ENCODE data around the gene GADD45GIP1. TPM values are rescaled to one million over a fixed set of nuclear protein-coding genes. Genes with fewer than 3 reads are reported as not detected.
"Not testable (repeated sequence)": the region's sequence is repeated elsewhere in the genome, so short reads cannot be mapped to it uniquely, and the experiment has no call there.

Gene GADD45GIP1
- polyA plus RNA-seq, 1 of the 3 experiments (the other 2 are of a cell fraction), result 91.8 TPM

DNA sequence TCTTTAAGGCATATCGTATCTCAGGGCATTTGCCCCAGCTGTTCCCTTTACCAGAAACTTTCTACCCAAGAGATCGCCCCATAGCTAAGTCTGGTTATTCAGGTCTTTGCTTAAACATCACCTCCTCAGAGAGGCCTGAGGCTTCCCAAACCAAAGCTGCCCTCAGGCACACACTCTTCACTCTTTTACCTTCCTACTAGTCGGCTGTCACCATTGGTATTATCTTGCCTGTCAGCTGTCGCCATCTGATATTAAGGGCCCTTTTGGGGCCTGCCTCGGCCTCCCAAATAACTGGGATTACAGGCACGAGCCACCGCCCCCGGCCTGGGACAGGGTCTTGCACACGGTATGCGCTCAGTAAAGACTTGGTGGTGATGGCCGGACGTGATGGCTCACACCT, 1.0 kb downstream of the GADD45GIP1 start:
- Histone ChIP-seq H3F3A (replicated peaks; ENCODE audit: insufficient read depth) (peaks cover 60% of the 10 kb centered on the region), H4K20me1 (ENCODE audit: insufficient read depth) (peaks cover 5% of the 10 kb centered on the region; the same call in 1 of the 2 replicates), H3K4me3 (ENCODE audit: low read depth in 2 of 2, low read length in 1 of 2) (peak overlapping the region; percentile 70 to 71), H3K9me2 (no peaks in the 10 kb centered on the region), H2AFZ (ENCODE audit: low read depth) (no peak overlapping the region), H3K27me3 (ENCODE audit: insufficient read depth) (no peaks in the 10 kb centered on the region), H3K4me2 (peak overlapping the region; percentile 96), H3K9me3 (no peaks in the 10 kb centered on the region), H3K36me3 (replicated peaks in 1 of 2; ENCODE audit: control insufficient read depth in 1 of 2, insufficient read depth in 2 of 2, low read length in 1 of 2) (peaks cover 0 to 23% of the 10 kb centered on the region in 2 experiments), H3K27ac (ENCODE audit: low read depth in 2 of 2, low read length in 1 of 2) (peak overlapping the region; percentile 2 to 97; a peak in 3 of 4 replicates), H3K79me2 (ENCODE audit: insufficient read depth) (peaks cover 54% of the 10 kb centered on the region), H3K9ac (peak overlapping the region; percentile 89), H3K4me1 (ENCODE audit: control insufficient read depth in 1 of 2, insufficient read depth in 2 of 2, low read depth in 1 of 2, low read length in 1 of 2) (peaks cover 32 to 39% of the 10 kb centered on the region in 2 experiments)
- ChIA-PET POLR2A (interaction anchor here (1.6 kb wide), 1 partner anchor 9 kb away, joined by 5 read pairs; no protein-coding TSS in a partner anchor), CTCF (interaction anchor here (1.0 to 5.6 kb wide), 6 partner anchors 9 to 209 kb away, joined by 3 to 55 read pairs (median 5); partner anchors contain the start of gene DAND5)
- TF ChIP-seq JUND (IDR thresholded peaks at IDR 0.05) (no peak), TCF12 (IDR thresholded peaks at IDR 0.05) (no peak), SIN3A (IDR thresholded peaks at IDR 0.05; ENCODE audit: borderline replicate concordance, low read depth, low read length) (no peak), NFIC (IDR thresholded peaks at IDR 0.05; ENCODE audit: borderline replicate concordance) (no peak), TEAD4 (IDR thresholded peaks at IDR 0.05; ENCODE audit: borderline replicate concordance, insufficient read depth) (no peak)
- WGBS (ENCODE audit: low lambda C conversion rate), result 68% methylated on average over 9 of the region's 12 CpGs
- no peak for DNase-seq

DNA sequence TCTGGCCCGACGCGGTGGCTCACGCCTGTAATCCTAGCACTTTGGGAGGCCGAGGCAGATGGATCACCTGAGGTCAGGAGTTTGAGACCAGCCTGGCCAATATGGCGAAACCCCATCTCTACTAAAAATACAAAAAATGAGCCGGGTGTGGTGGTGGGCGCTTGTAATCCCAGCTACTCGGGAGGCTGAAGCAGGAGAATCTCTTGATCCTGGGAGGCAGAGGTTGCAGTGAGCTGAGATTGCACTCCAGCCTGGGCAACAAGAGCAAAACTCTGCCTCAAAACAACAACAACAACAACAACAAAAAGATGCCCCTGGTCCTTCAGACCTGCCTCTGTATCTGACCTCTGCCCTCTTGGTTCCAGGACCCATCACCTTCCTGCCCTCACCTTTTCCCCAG, 1.4 kb downstream of the GADD45GIP1 start:
- peaks cover 58% of the 10 kb centered on the region for H3K79me2 ChIP-seq (ENCODE audit: insufficient read depth)
- ChIA-PET POLR2A (interaction anchor here (1.6 kb wide), 1 partner anchor 10 kb away, joined by 5 read pairs; no protein-coding TSS in a partner anchor), CTCF (interaction anchor here (0.8 to 5.6 kb wide), 5 partner anchors 8 to 139 kb away, joined by 3 to 55 read pairs (median 5); no protein-coding TSS in a partner anchor)

DNA sequence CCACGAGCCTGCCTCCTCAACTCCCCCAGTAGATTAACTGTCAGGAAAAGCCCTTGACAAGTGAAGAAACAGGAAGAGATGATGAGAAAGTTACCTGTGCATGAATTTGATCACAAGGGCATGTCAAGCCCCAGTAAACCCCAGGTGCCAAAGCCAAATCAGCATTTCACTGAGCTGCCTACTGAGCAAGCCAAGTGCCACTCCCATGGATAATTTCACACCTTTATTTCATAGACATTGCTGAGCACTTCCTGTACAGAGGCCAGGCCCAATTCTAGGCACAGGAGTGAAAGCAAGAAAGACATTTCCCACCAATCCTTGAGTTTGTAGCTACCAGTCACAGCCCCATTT, 2.4 kb downstream of the GADD45GIP1 start:
- peak overlapping the region; percentile 96 for H3K4me2 ChIP-seq
- POLR2A ChIA-PET, result interaction anchor here (1.1 to 1.5 kb wide), 5 partner anchors 8 to 198 kb away, joined by 3 to 9 read pairs (median 3); partner anchors contain the start of gene CALR
- H3K4me3 ChIP-seq (ENCODE audit: low read depth in 2 of 2, low read length in 1 of 2), result no peak overlapping the region

More for the DNA sequence above, 1.4 kb downstream of the GADD45GIP1 start:
- peaks cover 64% of the 10 kb centered on the region for H3F3A ChIP-seq (replicated peaks; ENCODE audit: insufficient read depth)
- peak overlapping the region; percentile 70 to 71 for H3K4me3 ChIP-seq (ENCODE audit: low read depth in 2 of 2, low read length in 1 of 2)
- not testable (repeated sequence) for H4K20me1 ChIP-seq (ENCODE audit: insufficient read depth); H2AFZ ChIP-seq (ENCODE audit: low read depth); H3K27me3 ChIP-seq (ENCODE audit: insufficient read depth); H3K9me2 ChIP-seq; H3K9me3 ChIP-seq; DNase-seq
- peaks cover 32 to 39% of the 10 kb centered on the region in 2 experiments for H3K4me1 ChIP-seq (ENCODE audit: control insufficient read depth in 1 of 2, insufficient read depth in 2 of 2, low read depth in 1 of 2, low read length in 1 of 2)
- WGBS (ENCODE audit: low lambda C conversion rate), result 89% methylated on average over 9 of the region's 9 CpGs
- peak overlapping the region; percentile 96 for H3K4me2 ChIP-seq
- peaks cover 0 to 26% of the 10 kb centered on the region in 2 experiments for H3K36me3 ChIP-seq (replicated peaks in 1 of 2; ENCODE audit: control insufficient read depth in 1 of 2, insufficient read depth in 2 of 2, low read length in 1 of 2)
- peak overlapping the region in 1 of 2 experiments; percentile 97; a peak in 2 of 4 replicates for H3K27ac ChIP-seq (ENCODE audit: low read depth in 2 of 2, low read length in 1 of 2)
- peak overlapping the region; percentile 89 for H3K9ac ChIP-seq

More for the DNA sequence above, 2.4 kb downstream of the GADD45GIP1 start:
- H3K9me3 ChIP-seq, result no peaks in the 10 kb centered on the region
- no peaks in the 10 kb centered on the region for H3K27me3 ChIP-seq (ENCODE audit: insufficient read depth)
- 42% methylated on average over 1 of the region's 1 CpG for WGBS (ENCODE audit: low lambda C conversion rate)
- TF ChIP-seq RAD21 (IDR thresholded peaks at IDR 0.05; ENCODE audit: low read length), result no peak
- no peak overlapping the region for H2AFZ ChIP-seq (ENCODE audit: low read depth)
- DNase-seq, result no peak
- H3F3A ChIP-seq (replicated peaks; ENCODE audit: insufficient read depth), result peaks cover 72% of the 10 kb centered on the region
- peak overlapping the region; percentile 93 to 97 for H3K27ac ChIP-seq (ENCODE audit: low read depth in 2 of 2, low read length in 1 of 2)
- H4K20me1 ChIP-seq (ENCODE audit: insufficient read depth), result peaks cover 5% of the 10 kb centered on the region; the same call in 1 of the 2 replicates
- H3K4me1 ChIP-seq (ENCODE audit: control insufficient read depth in 1 of 2, insufficient read depth in 2 of 2, low read depth in 1 of 2, low read length in 1 of 2), result peaks cover 32 to 39% of the 10 kb centered on the region in 2 experiments
- no peak overlapping the region for H3K9ac ChIP-seq
- CTCF ChIA-PET, result interaction anchor here (1.1 to 5.6 kb wide), 6 partner anchors 11 to 140 kb away, joined by 3 to 55 read pairs (median 4); partner anchors contain the start of gene GCDH
- peaks cover 64% of the 10 kb centered on the region for H3K79me2 ChIP-seq (ENCODE audit: insufficient read depth)
- peaks cover 6 to 30% of the 10 kb centered on the region in 2 experiments for H3K36me3 ChIP-seq (replicated peaks in 1 of 2; ENCODE audit: control insufficient read depth in 1 of 2, insufficient read depth in 2 of 2, low read length in 1 of 2)
- H3K9me2 ChIP-seq, result no peaks in the 10 kb centered on the region
